Suprapubic skin (tissue), 3 donors: Measurements from ENCODE around the gene MYO7B.

Source experiments
- EP300 ChIP-seq: sonication (generic); formaldehyde crosslinking; IDR thresholded peaks from one replicate; pipeline ENCODE4 v1.6.1; 2017; ENCODE audit warnings: antibody characterized with exemption
- POLR2A ChIP-seq, 2 donors: fragments of 450-650 bp; IDR thresholded peaks; one replicate each; pipeline ENCODE4 v1.6.1; 2017; ENCODE audit warnings: antibody characterized with exemption in 2 of 2, mild to moderate bottlenecking in 2 of 2, moderate library complexity in 2 of 2
- TF ChIP-seq, protein P1 (sequence below), 2 donors: fragments of 200-600 bp in 1 of 2; fragments of 450-650 bp in 1 of 2; sonication (generic) in 1 of 2; IDR thresholded peaks; one replicate each; pipeline ENCODE4 v1.5.1; 2016 to 2019; ENCODE audit warnings: antibody characterized with exemption in 2 of 2, mild to moderate bottlenecking in 1 of 2, moderate library complexity in 1 of 2

DNA sequence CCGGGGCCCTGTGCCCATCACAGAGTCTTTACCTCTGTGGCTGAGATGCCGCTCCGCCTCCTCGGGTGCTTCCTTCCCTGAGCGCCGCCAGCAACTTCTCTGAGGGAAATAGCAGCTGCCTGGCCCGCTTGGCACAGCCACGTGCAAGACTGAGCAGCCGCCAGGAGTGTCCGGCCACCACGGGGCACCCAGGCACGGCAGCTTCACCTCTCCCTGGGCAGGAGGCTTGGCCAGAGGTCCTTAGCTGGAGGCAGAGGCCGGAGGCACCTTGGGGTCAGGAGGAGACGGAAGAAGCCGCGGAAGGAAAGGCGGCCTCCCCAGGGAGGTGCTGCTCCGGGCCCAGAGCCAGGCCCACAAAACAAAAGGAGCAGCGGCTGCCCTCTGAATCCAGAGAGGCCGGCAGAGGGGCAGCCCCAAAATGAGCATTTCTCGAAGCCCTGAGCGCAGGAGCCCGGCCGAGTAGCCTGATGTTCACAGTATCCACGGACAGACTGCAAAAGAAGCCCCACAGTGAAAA lies 145.9 kb downstream of the MYO7B start:
- TF ChIP-seq, protein P1, sequence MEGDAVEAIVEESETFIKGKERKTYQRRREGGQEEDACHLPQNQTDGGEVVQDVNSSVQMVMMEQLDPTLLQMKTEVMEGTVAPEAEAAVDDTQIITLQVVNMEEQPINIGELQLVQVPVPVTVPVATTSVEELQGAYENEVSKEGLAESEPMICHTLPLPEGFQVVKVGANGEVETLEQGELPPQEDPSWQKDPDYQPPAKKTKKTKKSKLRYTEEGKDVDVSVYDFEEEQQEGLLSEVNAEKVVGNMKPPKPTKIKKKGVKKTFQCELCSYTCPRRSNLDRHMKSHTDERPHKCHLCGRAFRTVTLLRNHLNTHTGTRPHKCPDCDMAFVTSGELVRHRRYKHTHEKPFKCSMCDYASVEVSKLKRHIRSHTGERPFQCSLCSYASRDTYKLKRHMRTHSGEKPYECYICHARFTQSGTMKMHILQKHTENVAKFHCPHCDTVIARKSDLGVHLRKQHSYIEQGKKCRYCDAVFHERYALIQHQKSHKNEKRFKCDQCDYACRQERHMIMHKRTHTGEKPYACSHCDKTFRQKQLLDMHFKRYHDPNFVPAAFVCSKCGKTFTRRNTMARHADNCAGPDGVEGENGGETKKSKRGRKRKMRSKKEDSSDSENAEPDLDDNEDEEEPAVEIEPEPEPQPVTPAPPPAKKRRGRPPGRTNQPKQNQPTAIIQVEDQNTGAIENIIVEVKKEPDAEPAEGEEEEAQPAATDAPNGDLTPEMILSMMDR (IDR thresholded peaks at IDR 0.05), result no peak
- TF ChIP-seq POLR2A (IDR thresholded peaks at IDR 0.05), result no peak
- no peak for TF ChIP-seq EP300
